Measurements from ENCODE around the gene MLXIP.

Gene MLXIP

GRCh38 chr12:122145505-122146330 is 67.2 kb downstream of the MLXIP start:
- H3K9me3 ChIP-seq (ENCODE audit: control insufficient read depth, low read length) = no peaks in the 10 kb centered on the region
- no peaks in the 10 kb centered on the region for H3K4me1 ChIP-seq (ENCODE audit: control insufficient read depth, insufficient read depth, low read length, poor library complexity, severe bottlenecking)
- no peak overlapping the region for H3K4me3 ChIP-seq (ENCODE audit: insufficient read depth, low read depth, low read length, poor library complexity, severe bottlenecking)
- H3K27ac ChIP-seq (ENCODE audit: insufficient read depth, low read length, poor library complexity, severe bottlenecking) = no peak overlapping the region
- DNase-seq = no peak
- no peaks in the 10 kb centered on the region for H3K27me3 ChIP-seq (replicated peaks; ENCODE audit: control insufficient read depth, insufficient read depth, low read length, poor library complexity, severe bottlenecking)
- H3K36me3 ChIP-seq (ENCODE audit: control insufficient read depth, insufficient read depth, low read length) = peaks cover 30% of the 10 kb centered on the region

GRCh38 chr12:122147514-122148290 is 69.1 kb downstream of the MLXIP start:
- no peaks in the 10 kb centered on the region for H3K9me3 ChIP-seq (ENCODE audit: control insufficient read depth, low read length)
- DNase-seq = no peak
- no peak overlapping the region for H3K27ac ChIP-seq (ENCODE audit: insufficient read depth, low read length, poor library complexity, severe bottlenecking)
- H3K27me3 ChIP-seq (replicated peaks; ENCODE audit: control insufficient read depth, insufficient read depth, low read length, poor library complexity, severe bottlenecking) = no peaks in the 10 kb centered on the region
- H3K4me1 ChIP-seq (ENCODE audit: control insufficient read depth, insufficient read depth, low read length, poor library complexity, severe bottlenecking) = no peaks in the 10 kb centered on the region
- peaks cover 11% of the 10 kb centered on the region for H3K36me3 ChIP-seq (ENCODE audit: control insufficient read depth, insufficient read depth, low read length)
- no peak overlapping the region for H3K4me3 ChIP-seq (ENCODE audit: insufficient read depth, low read depth, low read length, poor library complexity, severe bottlenecking)

DNA sequence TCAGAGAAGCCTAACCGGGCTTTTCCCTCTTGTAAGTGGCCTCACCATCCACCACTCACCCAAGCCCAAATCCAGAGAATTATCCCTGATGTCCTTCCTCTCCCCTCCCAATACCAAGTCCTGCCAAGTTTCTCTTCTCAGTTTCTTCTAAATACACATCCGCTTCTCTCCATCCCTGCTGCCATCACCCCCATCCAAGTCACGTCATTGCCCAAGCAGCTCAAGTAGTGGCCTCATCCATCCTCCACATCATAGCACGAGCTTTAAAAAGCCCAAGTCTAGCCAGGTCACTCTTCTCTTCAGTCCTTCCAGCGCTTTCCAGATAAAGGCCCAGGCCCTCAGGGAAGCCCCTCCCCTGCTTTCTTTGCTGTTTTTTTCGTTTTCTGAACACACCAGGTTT is 70.1 kb downstream of the MLXIP start:
- no peaks in the 10 kb centered on the region for H3K27me3 ChIP-seq (replicated peaks; ENCODE audit: control insufficient read depth, insufficient read depth, low read length, poor library complexity, severe bottlenecking)
- H3K9me3 ChIP-seq (ENCODE audit: control insufficient read depth, low read length) = no peaks in the 10 kb centered on the region
- DNase-seq = no peak
- H3K36me3 ChIP-seq (ENCODE audit: control insufficient read depth, insufficient read depth, low read length) = peaks cover 4% of the 10 kb centered on the region
- H3K27ac ChIP-seq (ENCODE audit: insufficient read depth, low read length, poor library complexity, severe bottlenecking) = no peak overlapping the region
- no peaks in the 10 kb centered on the region for H3K4me1 ChIP-seq (ENCODE audit: control insufficient read depth, insufficient read depth, low read length, poor library complexity, severe bottlenecking)
- no peak overlapping the region for H3K4me3 ChIP-seq (ENCODE audit: insufficient read depth, low read depth, low read length, poor library complexity, severe bottlenecking)

DNA sequence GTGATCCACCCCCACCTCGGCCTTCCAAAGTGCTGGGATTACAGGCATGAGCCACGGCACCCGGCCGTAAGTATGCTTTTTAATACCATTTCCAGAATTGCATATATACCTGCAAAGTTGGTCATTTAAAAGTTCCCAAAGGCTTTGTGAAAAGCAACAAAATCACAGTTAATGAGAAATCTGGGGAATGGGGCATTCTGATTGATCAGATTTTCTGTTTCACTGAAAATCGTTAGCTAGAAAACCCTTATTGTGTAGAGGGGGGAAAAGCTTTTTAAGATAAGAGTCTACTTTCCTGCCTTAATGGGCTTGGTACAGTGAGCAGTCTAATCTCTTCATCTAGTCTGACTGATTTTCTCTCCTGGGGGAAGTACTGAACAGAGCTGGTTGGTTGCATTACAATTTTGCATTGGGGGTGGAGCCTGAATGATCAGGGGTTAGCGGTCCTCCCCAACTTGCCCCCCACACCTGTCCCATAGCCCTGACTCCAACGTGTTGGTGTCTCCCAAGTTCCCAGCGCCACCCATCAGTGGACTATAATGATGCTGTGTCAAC is 71.6 kb downstream of the MLXIP start:
- no peak for DNase-seq
- Histone ChIP-seq H3K4me3 (ENCODE audit: insufficient read depth, low read depth, low read length, poor library complexity, severe bottlenecking) (no peak overlapping the region), H3K27ac (ENCODE audit: insufficient read depth, low read length, poor library complexity, severe bottlenecking) (no peak overlapping the region), H3K36me3 (ENCODE audit: control insufficient read depth, insufficient read depth, low read length) (no peaks in the 10 kb centered on the region), H3K27me3 (replicated peaks; ENCODE audit: control insufficient read depth, insufficient read depth, low read length, poor library complexity, severe bottlenecking) (no peaks in the 10 kb centered on the region), H3K9me3 (ENCODE audit: control insufficient read depth, low read length) (no peaks in the 10 kb centered on the region), H3K4me1 (ENCODE audit: control insufficient read depth, insufficient read depth, low read length, poor library complexity, severe bottlenecking) (no peaks in the 10 kb centered on the region)

- DNase-seq = no peak
- no peaks in the 10 kb centered on the region for H3K36me3 ChIP-seq (ENCODE audit: control insufficient read depth, insufficient read depth, low read length)
- H3K27me3 ChIP-seq (replicated peaks; ENCODE audit: control insufficient read depth, insufficient read depth, low read length, poor library complexity, severe bottlenecking) = no peaks in the 10 kb centered on the region
- H3K4me1 ChIP-seq (ENCODE audit: control insufficient read depth, insufficient read depth, low read length, poor library complexity, severe bottlenecking) = no peaks in the 10 kb centered on the region
- no peak overlapping the region for H3K27ac ChIP-seq (ENCODE audit: insufficient read depth, low read length, poor library complexity, severe bottlenecking)
- H3K9me3 ChIP-seq (ENCODE audit: control insufficient read depth, low read length) = no peaks in the 10 kb centered on the region
- no peak overlapping the region for H3K4me3 ChIP-seq (ENCODE audit: insufficient read depth, low read depth, low read length, poor library complexity, severe bottlenecking)
These were observed 74.2 kb downstream of the MLXIP start for GRCh38 chr12:122152754-122153153.

DNA sequence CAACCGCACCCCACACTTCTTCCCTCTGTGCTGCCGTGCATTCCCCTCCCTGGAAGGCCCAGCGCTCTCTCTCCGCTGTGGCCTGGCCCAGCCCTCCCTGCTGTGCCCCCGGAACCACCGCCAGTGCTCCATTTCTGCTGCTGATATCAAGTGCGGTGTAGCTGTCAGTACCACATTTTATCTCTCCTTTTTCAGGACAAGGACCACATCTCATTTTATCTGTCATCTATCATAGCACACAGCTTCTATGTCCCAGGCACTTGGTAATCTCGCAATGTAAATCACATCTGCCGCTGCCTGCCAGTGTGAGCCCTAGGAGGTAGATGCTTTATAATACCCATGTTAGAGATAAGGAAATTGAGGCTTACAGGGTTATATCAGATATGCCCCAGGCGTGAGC is 77.1 kb downstream of the MLXIP start:
- no peaks in the 10 kb centered on the region for H3K9me3 ChIP-seq (ENCODE audit: control insufficient read depth, low read length)
- H3K27ac ChIP-seq (ENCODE audit: insufficient read depth, low read length, poor library complexity, severe bottlenecking) = no peak overlapping the region
- H3K4me1 ChIP-seq (ENCODE audit: control insufficient read depth, insufficient read depth, low read length, poor library complexity, severe bottlenecking) = no peaks in the 10 kb centered on the region
- H3K27me3 ChIP-seq (replicated peaks; ENCODE audit: control insufficient read depth, insufficient read depth, low read length, poor library complexity, severe bottlenecking) = no peaks in the 10 kb centered on the region
- no peaks in the 10 kb centered on the region for H3K36me3 ChIP-seq (ENCODE audit: control insufficient read depth, insufficient read depth, low read length)
- DNase-seq = no peak
- no peak overlapping the region for H3K4me3 ChIP-seq (ENCODE audit: insufficient read depth, low read depth, low read length, poor library complexity, severe bottlenecking)

- no peaks in the 10 kb centered on the region for H3K27me3 ChIP-seq (replicated peaks; ENCODE audit: control insufficient read depth, insufficient read depth, low read length, poor library complexity, severe bottlenecking)
- H3K4me3 ChIP-seq (ENCODE audit: insufficient read depth, low read depth, low read length, poor library complexity, severe bottlenecking) = no peak overlapping the region
- no peaks in the 10 kb centered on the region for H3K4me1 ChIP-seq (ENCODE audit: control insufficient read depth, insufficient read depth, low read length, poor library complexity, severe bottlenecking)
- no peak for DNase-seq
- no peaks in the 10 kb centered on the region for H3K9me3 ChIP-seq (ENCODE audit: control insufficient read depth, low read length)
- H3K27ac ChIP-seq (ENCODE audit: insufficient read depth, low read length, poor library complexity, severe bottlenecking) = no peak overlapping the region
- no peaks in the 10 kb centered on the region for H3K36me3 ChIP-seq (ENCODE audit: control insufficient read depth, insufficient read depth, low read length)
These were observed 80.2 kb downstream of the MLXIP start for GRCh38 chr12:122158700-122159285.

DNA sequence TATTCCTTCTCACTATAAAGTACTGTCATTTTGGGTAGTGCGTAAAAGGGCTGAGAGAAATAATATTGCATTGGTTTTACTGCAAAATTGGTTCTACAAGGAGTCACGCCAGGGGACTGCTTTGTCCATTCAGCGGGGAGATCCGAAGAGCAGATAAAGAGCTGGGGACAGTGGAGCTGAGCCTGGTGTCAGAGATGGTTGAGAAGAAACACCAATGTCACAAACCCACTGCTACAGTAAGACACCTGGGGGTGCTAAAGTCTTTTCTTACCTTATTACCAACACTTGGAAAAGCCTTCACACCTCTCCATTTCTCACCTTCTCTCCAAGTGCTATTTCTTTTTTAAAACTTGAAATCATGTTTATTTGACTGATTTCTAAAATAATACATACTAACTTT is 81.3 kb downstream of the MLXIP start:
- Histone ChIP-seq H3K27ac (ENCODE audit: insufficient read depth, low read length, poor library complexity, severe bottlenecking) (no peak overlapping the region), H3K36me3 (ENCODE audit: control insufficient read depth, insufficient read depth, low read length) (no peaks in the 10 kb centered on the region), H3K9me3 (ENCODE audit: control insufficient read depth, low read length) (no peaks in the 10 kb centered on the region), H3K4me1 (ENCODE audit: control insufficient read depth, insufficient read depth, low read length, poor library complexity, severe bottlenecking) (no peaks in the 10 kb centered on the region), H3K27me3 (replicated peaks; ENCODE audit: control insufficient read depth, insufficient read depth, low read length, poor library complexity, severe bottlenecking) (no peaks in the 10 kb centered on the region), H3K4me3 (ENCODE audit: insufficient read depth, low read depth, low read length, poor library complexity, severe bottlenecking) (no peak overlapping the region)
- no peak for DNase-seq

DNA sequence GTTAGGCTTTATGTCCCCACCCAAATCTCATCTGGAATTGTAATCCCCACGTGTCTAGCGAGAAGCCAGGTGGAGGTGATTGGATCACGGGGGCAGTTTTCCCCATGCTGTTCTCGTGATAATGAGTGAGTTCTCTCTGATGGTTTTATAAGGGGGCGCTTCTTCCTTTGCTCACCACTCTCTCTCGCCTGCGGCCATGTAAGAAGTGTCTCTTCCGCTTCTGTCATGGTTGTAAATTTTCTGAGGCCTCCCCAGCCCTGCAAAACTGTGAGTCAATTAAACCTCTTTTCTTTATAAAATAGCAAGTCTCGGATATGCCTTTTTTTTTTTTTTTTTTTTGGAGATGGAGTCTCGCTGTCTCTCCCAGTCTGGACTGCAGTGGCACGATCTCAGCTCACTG is 82.2 kb downstream of the MLXIP start:
- no peaks in the 10 kb centered on the region for H3K4me1 ChIP-seq (ENCODE audit: control insufficient read depth, insufficient read depth, low read length, poor library complexity, severe bottlenecking)
- no peak overlapping the region for H3K4me3 ChIP-seq (ENCODE audit: insufficient read depth, low read depth, low read length, poor library complexity, severe bottlenecking)
- no peak overlapping the region for H3K27ac ChIP-seq (ENCODE audit: insufficient read depth, low read length, poor library complexity, severe bottlenecking)
- H3K36me3 ChIP-seq (ENCODE audit: control insufficient read depth, insufficient read depth, low read length) = no peaks in the 10 kb centered on the region
- no peaks in the 10 kb centered on the region for H3K27me3 ChIP-seq (replicated peaks; ENCODE audit: control insufficient read depth, insufficient read depth, low read length, poor library complexity, severe bottlenecking)
- no peaks in the 10 kb centered on the region for H3K9me3 ChIP-seq (ENCODE audit: control insufficient read depth, low read length)
- DNase-seq = no peak

DNA sequence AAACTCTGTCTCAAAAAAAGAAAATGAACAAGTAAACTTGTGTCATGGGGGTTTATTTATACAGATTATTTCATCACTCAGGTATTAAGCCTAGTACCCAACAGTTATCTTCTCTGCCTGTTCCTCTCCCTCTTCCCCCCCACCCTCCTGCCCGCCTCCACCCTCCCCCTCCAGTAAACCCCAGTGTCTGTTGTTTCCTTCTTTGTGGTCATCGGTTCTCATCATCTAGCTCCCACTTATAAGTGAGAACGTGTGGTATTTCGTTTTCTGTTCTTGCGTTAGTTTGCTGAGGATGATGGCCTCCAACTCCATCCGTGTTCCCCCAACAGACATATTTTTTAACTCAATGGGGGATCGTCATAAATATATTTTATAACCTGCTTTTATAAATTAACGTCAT is 83.1 kb downstream of the MLXIP start:
- Histone ChIP-seq H3K27me3 (replicated peaks; ENCODE audit: control insufficient read depth, insufficient read depth, low read length, poor library complexity, severe bottlenecking) (no peaks in the 10 kb centered on the region), H3K27ac (ENCODE audit: insufficient read depth, low read length, poor library complexity, severe bottlenecking) (no peak overlapping the region), H3K4me1 (ENCODE audit: control insufficient read depth, insufficient read depth, low read length, poor library complexity, severe bottlenecking) (no peaks in the 10 kb centered on the region), H3K36me3 (ENCODE audit: control insufficient read depth, insufficient read depth, low read length) (no peaks in the 10 kb centered on the region), H3K9me3 (ENCODE audit: control insufficient read depth, low read length) (no peaks in the 10 kb centered on the region), H3K4me3 (ENCODE audit: insufficient read depth, low read depth, low read length, poor library complexity, severe bottlenecking) (no peak overlapping the region)
- no peak for DNase-seq
